B cell (primary cell): Measurements from ENCODE around the gene SAMD1. TPM values are rescaled to one million over a fixed set of nuclear protein-coding genes. Genes with fewer than 3 reads are reported as not detected.

Experiments used
- ATAC-seq: fragments of 200-7000 bp; cut with Tn5 transposase; one replicate; pipeline ENCODE4 v1.10.0; 2021; ENCODE audit warnings: low read depth, mild to moderate bottlenecking, moderate number of reproducible peaks, moderate library complexity
- CTCF ChIA-PET: fragments of 350-600 bp; sonication (Branson Sonifier 250); formaldehyde crosslinking; loops from one replicate; lab custom pipeline; 2021; ENCODE audit warnings: antibody characterized with exemption, inconsistent platforms; lab: Charles Lee
- POLR2A ChIA-PET: fragments of 350-600 bp; sonication (Branson Sonifier 250); formaldehyde crosslinking; loops from one replicate; lab custom pipeline; 2021; ENCODE audit warnings: antibody characterized with exemption; lab: Charles Lee
- DNase-seq: peaks from one replicate; pipeline ENCODE4 v3.0.0; 2013
- H2AFZ ChIP-seq: 2 replicates; pipeline ENCODE4 v1.6.1; 2012; ENCODE audit warnings: mild to moderate bottlenecking, low read depth, low read length; ENCODE audit not compliant: insufficient read depth, poor library complexity, severe bottlenecking
- H3K27ac ChIP-seq, 2 donors: 1 replicate in 1 of 2; 2 replicates in 1 of 2; pipeline ENCODE4 v1.5.1; 2012 to 2013; ENCODE audit warnings: low read length in 2 of 2, mild to moderate bottlenecking in 2 of 2, moderate library complexity in 1 of 2
- H3K27me3 ChIP-seq, 4 experiments: fragments of 200-600 bp in 1 of 4; sonication (generic) in 1 of 4; replicated peaks in 1 of 4; 1 replicate in 2 of 4; 2 replicates in 2 of 4; pipeline versions ENCODE4 v1.6.1 to v1.7.0; 2013 to 2016; ENCODE audit warnings: low read length in 3 of 4, mild to moderate bottlenecking in 2 of 4, mixed read lengths in 1 of 4, moderate library complexity in 1 of 4; ENCODE audit not compliant: insufficient read depth in 4 of 4, control insufficient read depth in 3 of 4; ENCODE audit errors: control extremely low read depth in 1 of 4
- H3K36me3 ChIP-seq, 2 experiments: replicated peaks in 1 of 2; 1 replicate in 1 of 2; 2 replicates in 1 of 2; pipeline versions ENCODE4 v1.6.1 to v1.7.1; 2013; ENCODE audit warnings: low read length in 1 of 2; ENCODE audit not compliant: insufficient read depth in 2 of 2, control insufficient read depth in 1 of 2; ENCODE audit errors: control extremely low read depth in 1 of 2, extremely low read depth in 1 of 2
- H3K4me1 ChIP-seq, 2 donors: fragments of 200-600 bp in 1 of 2; sonication (generic) in 1 of 2; 1 replicate in 1 of 2; 2 replicates in 1 of 2; pipeline versions ENCODE4 v1.5.1 to v1.6.1; 2013 to 2017; ENCODE audit warnings: low read length in 2 of 2; ENCODE audit not compliant: control insufficient read depth in 2 of 2, insufficient read depth in 2 of 2
- H3K4me2 ChIP-seq: replicated peaks from 2 replicates; pipeline ENCODE3; 2012; ENCODE audit warnings: mild to moderate bottlenecking, low read depth, low read length; ENCODE audit not compliant: poor library complexity, severe bottlenecking
- H3K4me3 ChIP-seq, 5 experiments: fragments of 200-600 bp in 1 of 5; sonication (generic) in 1 of 5; 1 replicate in 3 of 5; 2 replicates in 2 of 5; pipeline versions ENCODE4 v1.5.1 to v1.7.0; 2011 to 2016; ENCODE audit warnings: low read length in 4 of 5, mild to moderate bottlenecking in 4 of 5, low read depth in 2 of 5, control low read depth in 1 of 5, moderate library complexity in 1 of 5; ENCODE audit not compliant: insufficient read depth in 1 of 5; ENCODE audit errors: control extremely low read depth in 1 of 5, extremely low read depth in 1 of 5
- H3K79me2 ChIP-seq: fragments of 200-600 bp; sonication (generic); one replicate; pipeline ENCODE4 v1.6.0; 2016; ENCODE audit warnings: low read length; ENCODE audit not compliant: control insufficient read depth, insufficient read depth
- H3K9ac ChIP-seq: fragments of 200-600 bp; sonication (generic); 2 replicates; pipeline ENCODE4 v1.6.1; 2017; ENCODE audit warnings: mild to moderate bottlenecking, low read length, moderate library complexity
- H3K9me3 ChIP-seq, 3 donors: one replicate each; pipeline versions ENCODE4 v1.6.1 to v1.7.1; 2013; ENCODE audit warnings: low read length in 2 of 3; ENCODE audit not compliant: control insufficient read depth in 2 of 3, insufficient read depth in 1 of 3; ENCODE audit errors: control extremely low read depth in 1 of 3
- H4K20me1 ChIP-seq: 2 replicates; pipeline ENCODE4 v1.6.0; 2012; ENCODE audit warnings: mild to moderate bottlenecking, low read length; ENCODE audit not compliant: insufficient read depth, control insufficient read depth, poor library complexity, severe bottlenecking
- H3K27ac Mint-ChIP-seq: one replicate; pipeline ENCODE4 v1.8.0; 2021; ENCODE audit warnings: mixed read lengths
- H3K27me3 Mint-ChIP-seq: one replicate; pipeline ENCODE4 v1.8.0; 2021; ENCODE audit warnings: mixed read lengths
- H3K4me1 Mint-ChIP-seq: one replicate; pipeline ENCODE4 v1.8.0; 2021; ENCODE audit warnings: mixed read lengths
- H3K4me3 Mint-ChIP-seq: one replicate; pipeline ENCODE4 v1.8.0; 2021; ENCODE audit warnings: mixed read lengths
- H3K9me3 Mint-ChIP-seq: one replicate; pipeline ENCODE4 v1.8.0; 2022; ENCODE audit warnings: mixed read lengths; ENCODE audit not compliant: insufficient read depth
- EZH2 ChIP-seq: IDR thresholded peaks from 2 replicates; pipeline ENCODE4 v1.6.1; 2012; ENCODE audit warnings: borderline replicate concordance, low read depth, mild to moderate bottlenecking, moderate library complexity, low read length; ENCODE audit not compliant: insufficient read depth, poor library complexity, severe bottlenecking
- WGBS: methylation state at CpG from one replicate; pipeline ENCODE4 v1.1.5; 2013; ENCODE audit warnings: missing lambda C conversion rate; ENCODE audit not compliant: insufficient coverage; 5-methylcytosine and 5-hydroxymethylcytosine counted together
- intact Hi-C: fragments of 100-400 bp; cut with micrococcal nuclease; formaldehyde crosslinking; loops from one replicate; pipeline ENCODE4 v1.10.0; 2022
- polyA plus RNA-seq: library from polyadenylated mRNA; depleted of rRNA; stranded (reverse); fragments of >200 nt; gene quantifications from 2 replicates; pipeline ENCODE4 v1.2.3, GENCODE V29; 2012
- total RNA-seq, 2 donors: library from RNA; stranded (reverse); fragments of 120-200 nt in 1 of 2; gene quantifications; 1 replicate in 1 of 2; 2 replicates in 1 of 2; pipeline versions ENCODE4 v1.2.3 to v1.2.4, GENCODE V29; 2013 to 2022
- TF ChIP-seq, protein P1 (sequence below): fragments of 200-600 bp; IDR thresholded peaks from one replicate; pipeline ENCODE4 v1.8.0; 2022; ENCODE audit warnings: antibody characterized with exemption, mild to moderate bottlenecking

SAMD1 gene
- total and polyA plus RNA-seq, 2 donors (not counting 1 experiment from before 2014, with no cell fraction given): 17.4 to 39.2 TPM

GRCh38 chr19:14080887-14081796 is 9.4 kb downstream of the SAMD1 start:
- intact Hi-C loops: loop anchor here (1.0 to 5.0 kb wide), 7 partner anchors 8 to 336 kb away; partner anchors contain the start of genes ASF1B, BRME1, CC2D1A and DDX39A
- peak overlapping the region; percentile 65 to 89 (median 77) for H3K4me3 ChIP-seq
- Mint-ChIP-seq H3K27ac (peak overlapping the region; percentile 96), H3K27me3 (no peaks in the 10 kb centered on the region), H3K9me3 (no peaks in the 10 kb centered on the region), H3K4me3 (peak overlapping the region; percentile 96), H3K4me1 (peaks cover 12% of the 10 kb centered on the region)
- peak overlapping the region; percentile 72 to 89 for H3K27ac ChIP-seq
- H3K4me2 ChIP-seq: peak overlapping the region; percentile 99
- no peaks in the 10 kb centered on the region for H3K9me3 ChIP-seq
- H3K4me1 ChIP-seq: peaks cover 14 to 18% of the 10 kb centered on the region in 2 donors
- TF ChIP-seq EZH2: no peak
- TF ChIP-seq, protein P1, sequence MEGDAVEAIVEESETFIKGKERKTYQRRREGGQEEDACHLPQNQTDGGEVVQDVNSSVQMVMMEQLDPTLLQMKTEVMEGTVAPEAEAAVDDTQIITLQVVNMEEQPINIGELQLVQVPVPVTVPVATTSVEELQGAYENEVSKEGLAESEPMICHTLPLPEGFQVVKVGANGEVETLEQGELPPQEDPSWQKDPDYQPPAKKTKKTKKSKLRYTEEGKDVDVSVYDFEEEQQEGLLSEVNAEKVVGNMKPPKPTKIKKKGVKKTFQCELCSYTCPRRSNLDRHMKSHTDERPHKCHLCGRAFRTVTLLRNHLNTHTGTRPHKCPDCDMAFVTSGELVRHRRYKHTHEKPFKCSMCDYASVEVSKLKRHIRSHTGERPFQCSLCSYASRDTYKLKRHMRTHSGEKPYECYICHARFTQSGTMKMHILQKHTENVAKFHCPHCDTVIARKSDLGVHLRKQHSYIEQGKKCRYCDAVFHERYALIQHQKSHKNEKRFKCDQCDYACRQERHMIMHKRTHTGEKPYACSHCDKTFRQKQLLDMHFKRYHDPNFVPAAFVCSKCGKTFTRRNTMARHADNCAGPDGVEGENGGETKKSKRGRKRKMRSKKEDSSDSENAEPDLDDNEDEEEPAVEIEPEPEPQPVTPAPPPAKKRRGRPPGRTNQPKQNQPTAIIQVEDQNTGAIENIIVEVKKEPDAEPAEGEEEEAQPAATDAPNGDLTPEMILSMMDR: no peak
- under 1% methylated on average over 47 of the region's 50 CpGs for WGBS
- H3K27me3 ChIP-seq: no peaks in the 10 kb centered on the region
- ATAC-seq: peak; percentile 91
- CTCF ChIA-PET: interaction anchor here (0.8 to 4.2 kb wide), 10 partner anchors 9 to 333 kb away, joined by 3 to 22 read pairs (median 4); partner anchors contain the start of genes ASF1B and MISP3
- no peaks in the 10 kb centered on the region for H3K36me3 ChIP-seq
- peak overlapping the region; percentile 89 for H3K9ac ChIP-seq
- peaks cover 4% of the 10 kb centered on the region for H3K79me2 ChIP-seq
- POLR2A ChIA-PET: interaction anchor here (0.5 to 1.4 kb wide), 6 partner anchors 10 to 935 kb away, joined by 3 to 5 read pairs (median 4); partner anchors contain the start of genes IL27RA and RFX1
- H2AFZ ChIP-seq: peak overlapping the region; percentile 91
- no peaks in the 10 kb centered on the region for H4K20me1 ChIP-seq
- DNase-seq: peak; percentile 99
